Panc1 (cell line): ENCODE measurements around the gene CAMKMT. TPM values are rescaled to one million over a fixed set of nuclear protein-coding genes. Genes with fewer than 3 reads are reported as not detected.

Experiments used
- ATAC-seq: fragments of 200-7000 bp; cut with Tn5 transposase; 2 replicates; pipeline ENCODE4 v1.9.1; 2020; ENCODE audit warnings: mild to moderate bottlenecking, moderate library complexity
- BruUV-seq: library from RNA; stranded (reverse); fragments of 400-500 nt; replicated peaks from 2 replicates; lab custom pipeline; 2021; lab: Mats Ljungman, UMichigan
- CTCF ChIA-PET: fragments of 300-600 bp; sonication (Branson Sonifier 250); formaldehyde crosslinking; loops from one replicate; lab custom pipeline; 2022; ENCODE audit warnings: antibody characterized with exemption; lab: Charles Lee
- POLR2A ChIA-PET: fragments of 300-600 bp; sonication (Branson Sonifier 250); formaldehyde crosslinking; loops from one replicate; lab custom pipeline; 2022; ENCODE audit warnings: antibody characterized with exemption; lab: Charles Lee
- DNase-seq: peaks from one replicate; pipeline ENCODE4 v3.0.0-alpha.2; 2010; ENCODE audit warnings: low read depth, low spot score
- H3K27ac ChIP-seq: 2 replicates; pipeline ENCODE4 v1.5.1; 2011; ENCODE audit warnings: mild to moderate bottlenecking, low read length, inconsistent platforms
- H3K27me3 ChIP-seq: fragments of 200-500 bp; sonication (Bioruptor generic); 2 replicates; pipeline ENCODE4 v1.6.0; 2014; ENCODE audit warnings: low read length, inconsistent platforms; ENCODE audit not compliant: control insufficient read depth, insufficient read depth
- H3K36me3 ChIP-seq: fragments of 200-500 bp; sonication (Bioruptor generic); 2 replicates; pipeline ENCODE4 v1.5.1; 2014; ENCODE audit warnings: inconsistent platforms, mild to moderate bottlenecking, low read length, moderate library complexity; ENCODE audit not compliant: control insufficient read depth, insufficient read depth
- H3K4me1 ChIP-seq: 2 replicates; pipeline ENCODE4 v1.5.1; 2011; ENCODE audit warnings: inconsistent platforms, mild to moderate bottlenecking, low read length, moderate library complexity; ENCODE audit not compliant: control insufficient read depth, insufficient read depth
- H3K4me3 ChIP-seq, 2 experiments: 2 replicates each; pipeline ENCODE4 v1.5.1; 2011 to 2012; ENCODE audit warnings: low read depth in 2 of 2, low read length in 2 of 2, mild to moderate bottlenecking in 2 of 2, inconsistent platforms in 1 of 2, moderate library complexity in 1 of 2
- H3K9me3 ChIP-seq: fragments of 200-500 bp; sonication (Bioruptor generic); 2 replicates; pipeline ENCODE4 v1.5.1; 2014; ENCODE audit warnings: low read depth, mild to moderate bottlenecking, inconsistent platforms, low read length, moderate library complexity; ENCODE audit not compliant: control insufficient read depth, insufficient read depth
- POLR2AphosphoS5 ChIP-seq: IDR thresholded peaks from 2 replicates; pipeline ENCODE4 v1.6.1; 2012; ENCODE audit warnings: mild to moderate bottlenecking, low read depth, low read length, moderate library complexity
- SIN3A ChIP-seq: IDR thresholded peaks from 2 replicates; pipeline ENCODE4 v1.6.1; 2012; ENCODE audit warnings: low read depth, mild to moderate bottlenecking, low read length, moderate library complexity, borderline replicate concordance; ENCODE audit not compliant: insufficient read depth
- TCF7L2 ChIP-seq: IDR thresholded peaks from 2 replicates; pipeline ENCODE4 v1.6.1; 2011; ENCODE audit warnings: mild to moderate bottlenecking, low read depth, low read length, inconsistent platforms
- in situ Hi-C: cut with HindIII; loops from 2 replicates; pipeline ENCODE4 v1.10.0; 2016; ENCODE audit warnings: low sequenced_read_pairs, low pct_unique_long_range_greater_than_20kb
- intact Hi-C: fragments of 100-400 bp; cut with micrococcal nuclease; formaldehyde crosslinking; loops from one replicate; pipeline ENCODE4 v1.10.0; 2022; ENCODE audit not compliant: unreplicated experiment
- total RNA-seq: library from RNA; stranded (reverse); gene quantifications from one replicate; pipeline ENCODE4 v1.2.1, GENCODE V29; 2021; ENCODE audit not compliant: unreplicated experiment
- TF ChIP-seq, protein P1 (sequence below): fragments of 450-650 bp; IDR thresholded peaks from 2 replicates; pipeline ENCODE4 v1.5.1; 2017; ENCODE audit warnings: mild to moderate bottlenecking
- TF ChIP-seq, protein P2 (sequence below), 2 experiments: IDR thresholded peaks; 2 replicates each; pipeline ENCODE4 v1.6.1; 2011 to 2012; ENCODE audit warnings: low read depth in 2 of 2, control low read depth in 1 of 2, low read length in 1 of 2, mild to moderate bottlenecking in 1 of 2, moderate library complexity in 1 of 2; ENCODE audit not compliant: insufficient read depth in 1 of 2

CAMKMT gene
- total RNA-seq, 1 experiment from 2014 or later, result 12.6 TPM

DNA sequence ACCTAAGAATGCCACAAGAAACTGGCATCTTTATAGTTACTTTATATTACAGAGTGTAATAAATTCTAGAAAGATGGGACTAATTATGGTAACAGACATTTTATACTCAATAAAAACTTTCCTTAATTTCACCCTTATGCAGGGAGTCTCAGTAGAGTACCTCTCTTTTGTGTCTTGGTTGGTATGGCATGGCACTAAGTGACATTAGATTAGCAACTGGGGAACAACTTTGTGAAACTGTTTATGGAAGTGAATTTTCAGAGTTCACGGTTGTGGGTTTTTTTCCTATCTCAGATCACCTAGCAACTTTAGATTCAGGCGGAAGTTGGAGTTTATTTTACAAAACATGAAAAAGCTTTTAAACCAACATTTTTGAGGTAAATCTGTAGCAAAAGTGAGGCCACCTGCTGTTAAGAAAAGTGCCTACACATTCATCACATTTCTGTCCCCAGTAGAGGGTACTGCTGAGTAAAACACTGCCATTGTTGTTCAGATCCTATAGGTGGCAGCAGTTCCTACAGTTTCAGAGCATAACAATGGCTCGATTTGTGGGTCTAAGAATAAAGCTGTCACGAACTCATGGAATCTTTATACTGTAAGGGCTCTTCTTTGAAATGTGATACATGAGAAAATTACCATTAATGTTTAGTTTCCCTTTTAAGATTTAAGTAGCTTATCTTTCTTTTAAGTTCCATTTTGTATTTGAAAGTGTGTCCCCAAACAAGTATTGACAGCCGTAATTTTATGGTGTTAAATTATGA lies 117.6 kb downstream of the CAMKMT start:
- CTCF ChIA-PET, result interaction anchor here (0.6 to 2.0 kb wide), 22 partner anchors 9 to 490 kb away, joined by 3 to 21 read pairs (median 4); no protein-coding TSS in a partner anchor
- BruUV-seq, result no TSS peak
- intact Hi-C loops, result loop anchor here (2.0 to 10.0 kb wide), 3 partner anchors 87 to 473 kb away; no protein-coding TSS in a partner anchor

DNA sequence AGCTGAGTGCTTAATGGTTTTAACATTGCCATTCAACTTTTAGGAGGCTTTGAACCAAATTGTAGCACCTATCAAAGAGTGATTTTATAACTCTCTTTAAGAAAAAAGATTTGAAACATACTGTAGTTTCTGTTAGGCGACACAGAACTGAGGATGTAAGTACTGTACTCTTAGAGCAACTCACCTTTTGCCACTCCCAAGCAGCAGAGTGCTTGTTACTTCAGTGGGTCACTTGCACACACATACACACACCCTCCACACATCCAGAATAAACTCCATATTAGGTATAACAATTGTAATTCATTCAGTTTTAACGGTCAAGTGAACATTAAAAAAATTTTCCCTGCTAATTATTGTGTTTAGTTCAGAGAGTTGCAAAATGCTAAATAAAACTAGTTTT lies 118.3 kb downstream of the CAMKMT start:
- Histone ChIP-seq H3K27ac (no peak overlapping the region), H3K4me3 (no peak overlapping the region), H3K4me1 (no peaks in the 10 kb centered on the region), H3K36me3 (no peaks in the 10 kb centered on the region; the same call in 1 of the 2 replicates), H3K9me3 (no peaks in the 10 kb centered on the region), H3K27me3 (no peaks in the 10 kb centered on the region)
- intact Hi-C loops, result loop anchor here (10.0 kb wide), 1 partner anchor 235 kb away; no protein-coding TSS in a partner anchor
- ChIA-PET CTCF (interaction anchor here (0.6 to 2.0 kb wide), 20 partner anchors 10 to 489 kb away, joined by 3 to 21 read pairs (median 4); no protein-coding TSS in a partner anchor), POLR2A (no interaction called here)
- no TSS peak for BruUV-seq
- ATAC-seq, result no peak
- TF ChIP-seq TCF7L2 (no peak), SIN3A (no peak), POLR2AphosphoS5 (no peak)
- TF ChIP-seq, protein P1, sequence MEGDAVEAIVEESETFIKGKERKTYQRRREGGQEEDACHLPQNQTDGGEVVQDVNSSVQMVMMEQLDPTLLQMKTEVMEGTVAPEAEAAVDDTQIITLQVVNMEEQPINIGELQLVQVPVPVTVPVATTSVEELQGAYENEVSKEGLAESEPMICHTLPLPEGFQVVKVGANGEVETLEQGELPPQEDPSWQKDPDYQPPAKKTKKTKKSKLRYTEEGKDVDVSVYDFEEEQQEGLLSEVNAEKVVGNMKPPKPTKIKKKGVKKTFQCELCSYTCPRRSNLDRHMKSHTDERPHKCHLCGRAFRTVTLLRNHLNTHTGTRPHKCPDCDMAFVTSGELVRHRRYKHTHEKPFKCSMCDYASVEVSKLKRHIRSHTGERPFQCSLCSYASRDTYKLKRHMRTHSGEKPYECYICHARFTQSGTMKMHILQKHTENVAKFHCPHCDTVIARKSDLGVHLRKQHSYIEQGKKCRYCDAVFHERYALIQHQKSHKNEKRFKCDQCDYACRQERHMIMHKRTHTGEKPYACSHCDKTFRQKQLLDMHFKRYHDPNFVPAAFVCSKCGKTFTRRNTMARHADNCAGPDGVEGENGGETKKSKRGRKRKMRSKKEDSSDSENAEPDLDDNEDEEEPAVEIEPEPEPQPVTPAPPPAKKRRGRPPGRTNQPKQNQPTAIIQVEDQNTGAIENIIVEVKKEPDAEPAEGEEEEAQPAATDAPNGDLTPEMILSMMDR, result no peak
- TF ChIP-seq, protein P2, sequence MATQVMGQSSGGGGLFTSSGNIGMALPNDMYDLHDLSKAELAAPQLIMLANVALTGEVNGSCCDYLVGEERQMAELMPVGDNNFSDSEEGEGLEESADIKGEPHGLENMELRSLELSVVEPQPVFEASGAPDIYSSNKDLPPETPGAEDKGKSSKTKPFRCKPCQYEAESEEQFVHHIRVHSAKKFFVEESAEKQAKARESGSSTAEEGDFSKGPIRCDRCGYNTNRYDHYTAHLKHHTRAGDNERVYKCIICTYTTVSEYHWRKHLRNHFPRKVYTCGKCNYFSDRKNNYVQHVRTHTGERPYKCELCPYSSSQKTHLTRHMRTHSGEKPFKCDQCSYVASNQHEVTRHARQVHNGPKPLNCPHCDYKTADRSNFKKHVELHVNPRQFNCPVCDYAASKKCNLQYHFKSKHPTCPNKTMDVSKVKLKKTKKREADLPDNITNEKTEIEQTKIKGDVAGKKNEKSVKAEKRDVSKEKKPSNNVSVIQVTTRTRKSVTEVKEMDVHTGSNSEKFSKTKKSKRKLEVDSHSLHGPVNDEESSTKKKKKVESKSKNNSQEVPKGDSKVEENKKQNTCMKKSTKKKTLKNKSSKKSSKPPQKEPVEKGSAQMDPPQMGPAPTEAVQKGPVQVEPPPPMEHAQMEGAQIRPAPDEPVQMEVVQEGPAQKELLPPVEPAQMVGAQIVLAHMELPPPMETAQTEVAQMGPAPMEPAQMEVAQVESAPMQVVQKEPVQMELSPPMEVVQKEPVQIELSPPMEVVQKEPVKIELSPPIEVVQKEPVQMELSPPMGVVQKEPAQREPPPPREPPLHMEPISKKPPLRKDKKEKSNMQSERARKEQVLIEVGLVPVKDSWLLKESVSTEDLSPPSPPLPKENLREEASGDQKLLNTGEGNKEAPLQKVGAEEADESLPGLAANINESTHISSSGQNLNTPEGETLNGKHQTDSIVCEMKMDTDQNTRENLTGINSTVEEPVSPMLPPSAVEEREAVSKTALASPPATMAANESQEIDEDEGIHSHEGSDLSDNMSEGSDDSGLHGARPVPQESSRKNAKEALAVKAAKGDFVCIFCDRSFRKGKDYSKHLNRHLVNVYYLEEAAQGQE (IDR thresholded peaks at IDR 0.05; ENCODE audit: insufficient read depth in 1 of 2, low read depth in 2 of 2, low read length in 1 of 2), result no peak
- in situ Hi-C loops, result loop anchor here (25.0 kb wide), 1 partner anchor 93 kb away; no protein-coding TSS in a partner anchor
- no peak for DNase-seq

More for the DNA sequence above, 117.6 kb downstream of the CAMKMT start:
- DNase-seq (peak; percentile 84), ATAC-seq (peak; percentile 99)
- no peak for TF ChIP-seq POLR2AphosphoS5
- TF ChIP-seq, protein P1, result peak; percentile 96
- POLR2A ChIA-PET, result interaction anchor here (0.6 kb wide), 1 partner anchor 488 kb away, joined by 3 read pairs; no protein-coding TSS in a partner anchor
- no peak overlapping the region for H3K27ac ChIP-seq
- H3K9me3 ChIP-seq, result no peaks in the 10 kb centered on the region
- H3K4me3 ChIP-seq, result no peak overlapping the region
- no peaks in the 10 kb centered on the region for H3K4me1 ChIP-seq
- in situ Hi-C loops, result loop anchor here (25.0 kb wide), 1 partner anchor 92 kb away; no protein-coding TSS in a partner anchor
- H3K36me3 ChIP-seq, result no peaks in the 10 kb centered on the region; the same call in 1 of the 2 replicates
- H3K27me3 ChIP-seq, result no peaks in the 10 kb centered on the region
